ENCODE measurements around the gene PARP1. TPM values are rescaled to one million over a fixed set of nuclear protein-coding genes. Genes with fewer than 3 reads are reported as not detected.

The PARP1 gene
- total and polyA plus RNA-seq, 2 donors (not counting 1 experiment from before 2014, with no cell fraction given): 118 to 180 TPM

DNA sequence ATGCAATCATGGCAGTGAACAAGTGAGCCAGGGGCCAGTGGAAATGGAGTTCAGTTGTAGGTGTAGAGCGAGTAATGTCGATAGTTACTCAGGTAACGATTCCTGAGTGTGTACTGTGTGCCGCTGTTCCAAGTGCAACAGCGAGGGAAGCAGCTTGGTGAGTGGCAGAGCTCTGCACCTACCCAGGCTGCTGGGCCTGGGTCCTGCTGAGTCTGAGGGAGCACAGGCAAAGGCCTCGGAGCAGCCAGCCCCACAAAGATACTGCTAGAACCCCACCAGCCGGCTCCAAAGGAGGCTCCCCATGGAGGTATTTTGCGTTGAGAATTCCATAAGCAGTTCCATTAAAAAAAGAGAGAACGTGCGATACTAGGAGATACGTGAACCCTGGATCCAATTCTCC is 23.2 kb downstream of the PARP1 start:
- Histone ChIP-seq H3K4me2 (replicated peaks; ENCODE audit: low read depth, low read length, poor library complexity, severe bottlenecking) (no peak overlapping the region), H3K27me3 (replicated peaks in 1 of 4; ENCODE audit: control extremely low read depth in 1 of 4, control insufficient read depth in 3 of 4, insufficient read depth in 4 of 4, low read length in 3 of 4) (no peaks in the 10 kb centered on the region), H3K36me3 (replicated peaks in 1 of 2; ENCODE audit: control extremely low read depth in 1 of 2, control insufficient read depth in 1 of 2, extremely low read depth in 1 of 2, insufficient read depth in 2 of 2, low read length in 1 of 2) (peaks cover 5 to 99% of the 10 kb centered on the region in 2 experiments), H3K4me1 (ENCODE audit: control insufficient read depth in 2 of 2, insufficient read depth in 2 of 2, low read length in 2 of 2) (no peaks in the 10 kb centered on the region), H3K9ac (ENCODE audit: low read length) (no peak overlapping the region), H4K20me1 (ENCODE audit: control insufficient read depth, insufficient read depth, low read length, poor library complexity, severe bottlenecking) (peaks cover 61% of the 10 kb centered on the region), H2AFZ (ENCODE audit: insufficient read depth, low read depth, low read length, poor library complexity, severe bottlenecking) (no peak overlapping the region), H3K4me3 (ENCODE audit: control extremely low read depth in 1 of 5, extremely low read depth in 1 of 5, insufficient read depth in 1 of 5, low read depth in 2 of 5, low read length in 4 of 5) (no peak overlapping the region), H3K27ac (ENCODE audit: low read length in 2 of 2) (no peak overlapping the region), H3K79me2 (ENCODE audit: control insufficient read depth, insufficient read depth, low read length) (peaks cover 38% of the 10 kb centered on the region), H3K9me3 (ENCODE audit: control extremely low read depth in 1 of 3, control insufficient read depth in 2 of 3, insufficient read depth in 1 of 3, low read length in 2 of 3) (no peaks in the 10 kb centered on the region)
- H3K27me3 Mint-ChIP-seq: no peaks in the 10 kb centered on the region
- TF ChIP-seq, protein P1, sequence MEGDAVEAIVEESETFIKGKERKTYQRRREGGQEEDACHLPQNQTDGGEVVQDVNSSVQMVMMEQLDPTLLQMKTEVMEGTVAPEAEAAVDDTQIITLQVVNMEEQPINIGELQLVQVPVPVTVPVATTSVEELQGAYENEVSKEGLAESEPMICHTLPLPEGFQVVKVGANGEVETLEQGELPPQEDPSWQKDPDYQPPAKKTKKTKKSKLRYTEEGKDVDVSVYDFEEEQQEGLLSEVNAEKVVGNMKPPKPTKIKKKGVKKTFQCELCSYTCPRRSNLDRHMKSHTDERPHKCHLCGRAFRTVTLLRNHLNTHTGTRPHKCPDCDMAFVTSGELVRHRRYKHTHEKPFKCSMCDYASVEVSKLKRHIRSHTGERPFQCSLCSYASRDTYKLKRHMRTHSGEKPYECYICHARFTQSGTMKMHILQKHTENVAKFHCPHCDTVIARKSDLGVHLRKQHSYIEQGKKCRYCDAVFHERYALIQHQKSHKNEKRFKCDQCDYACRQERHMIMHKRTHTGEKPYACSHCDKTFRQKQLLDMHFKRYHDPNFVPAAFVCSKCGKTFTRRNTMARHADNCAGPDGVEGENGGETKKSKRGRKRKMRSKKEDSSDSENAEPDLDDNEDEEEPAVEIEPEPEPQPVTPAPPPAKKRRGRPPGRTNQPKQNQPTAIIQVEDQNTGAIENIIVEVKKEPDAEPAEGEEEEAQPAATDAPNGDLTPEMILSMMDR (IDR thresholded peaks at IDR 0.05): no peak
- TF ChIP-seq EZH2 (IDR thresholded peaks at IDR 0.05; ENCODE audit: borderline replicate concordance, insufficient read depth, low read depth, low read length, poor library complexity, severe bottlenecking): no peak
- POLR2A ChIA-PET: no interaction called here
- no peak for DNase-seq
- no peak overlapping the region for H3K4me3 Mint-ChIP-seq
- H3K27ac Mint-ChIP-seq: no peak overlapping the region
- no peak for ATAC-seq (ENCODE audit: low read depth)
- no peaks in the 10 kb centered on the region for H3K4me1 Mint-ChIP-seq
- H3K9me3 Mint-ChIP-seq (ENCODE audit: insufficient read depth): no peaks in the 10 kb centered on the region
- CTCF ChIA-PET: no interaction called here
- WGBS (ENCODE audit: insufficient coverage): 95% methylated on average over 11 of the region's 11 CpGs
- intact Hi-C loops (cut with micrococcal nuclease): no loop called here

DNA sequence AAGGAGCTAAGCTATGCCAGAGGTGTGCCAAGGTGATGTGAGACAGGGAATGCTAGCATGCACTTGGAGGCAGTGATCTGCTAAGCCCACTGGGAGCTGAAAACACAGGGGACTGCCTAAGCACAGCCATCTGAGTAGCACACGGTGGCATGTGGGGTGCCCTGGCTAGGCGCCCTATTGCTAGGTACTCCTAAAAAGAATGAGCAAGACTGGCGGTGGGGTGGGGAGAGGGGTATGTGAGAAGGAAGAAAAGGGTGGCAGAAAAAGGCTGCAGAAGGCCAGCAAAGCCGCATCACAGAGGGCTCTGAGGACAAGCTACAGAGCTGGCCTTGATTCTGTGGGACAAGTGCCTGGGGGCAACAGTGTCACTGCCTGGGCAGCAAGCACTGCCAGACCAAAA is 23.9 kb downstream of the PARP1 start:
- no peaks in the 10 kb centered on the region for H3K4me1 ChIP-seq (ENCODE audit: control insufficient read depth in 2 of 2, insufficient read depth in 2 of 2, low read length in 2 of 2)
- no peak for DNase-seq
- H4K20me1 ChIP-seq (ENCODE audit: control insufficient read depth, insufficient read depth, low read length, poor library complexity, severe bottlenecking): peaks cover 54% of the 10 kb centered on the region
- WGBS (ENCODE audit: insufficient coverage): 91% methylated on average over 2 of the region's 4 CpGs
- Mint-ChIP-seq H3K27ac (no peak overlapping the region), H3K27me3 (no peaks in the 10 kb centered on the region), H3K4me3 (no peak overlapping the region), H3K4me1 (no peaks in the 10 kb centered on the region), H3K9me3 (ENCODE audit: insufficient read depth) (no peaks in the 10 kb centered on the region)
- H3K27me3 ChIP-seq (replicated peaks in 1 of 4; ENCODE audit: control extremely low read depth in 1 of 4, control insufficient read depth in 3 of 4, insufficient read depth in 4 of 4, low read length in 3 of 4): no peaks in the 10 kb centered on the region
- no peak overlapping the region for H3K27ac ChIP-seq (ENCODE audit: low read length in 2 of 2)
- H3K4me3 ChIP-seq (ENCODE audit: control extremely low read depth in 1 of 5, extremely low read depth in 1 of 5, insufficient read depth in 1 of 5, low read depth in 2 of 5, low read length in 4 of 5): no peak overlapping the region
- ChIA-PET POLR2A (no interaction called here), CTCF (no interaction called here)
- no peaks in the 10 kb centered on the region for H3K9me3 ChIP-seq (ENCODE audit: control extremely low read depth in 1 of 3, control insufficient read depth in 2 of 3, insufficient read depth in 1 of 3, low read length in 2 of 3)
- ATAC-seq (ENCODE audit: low read depth): no peak
- peaks cover 32% of the 10 kb centered on the region for H3K79me2 ChIP-seq (ENCODE audit: control insufficient read depth, insufficient read depth, low read length)
- no peak overlapping the region for H3K9ac ChIP-seq (ENCODE audit: low read length)
- intact Hi-C loops (cut with micrococcal nuclease): no loop called here
- TF ChIP-seq, protein P1 (IDR thresholded peaks at IDR 0.05): no peak
- TF ChIP-seq EZH2 (IDR thresholded peaks at IDR 0.05; ENCODE audit: borderline replicate concordance, insufficient read depth, low read depth, low read length, poor library complexity, severe bottlenecking): no peak
- no peak overlapping the region for H2AFZ ChIP-seq (ENCODE audit: insufficient read depth, low read depth, low read length, poor library complexity, severe bottlenecking)
- peaks cover 3 to 99% of the 10 kb centered on the region in 2 experiments for H3K36me3 ChIP-seq (replicated peaks in 1 of 2; ENCODE audit: control extremely low read depth in 1 of 2, control insufficient read depth in 1 of 2, extremely low read depth in 1 of 2, insufficient read depth in 2 of 2, low read length in 1 of 2)
- no peak overlapping the region for H3K4me2 ChIP-seq (replicated peaks; ENCODE audit: low read depth, low read length, poor library complexity, severe bottlenecking)
